HEK293 (cell line): ENCODE measurements around the gene HRAS.

Source experiments
- BCL11A ChIP-seq: fragments of 450-650 bp; formaldehyde crosslinking; IDR thresholded peaks from 2 replicates; pipeline ENCODE4 v1.5.1; 2016; ENCODE audit warnings: low read depth, missing biosample characterization, missing genetic modification characterization
- REPIN1 ChIP-seq: fragments of 450-650 bp; formaldehyde crosslinking; IDR thresholded peaks from 2 replicates; pipeline ENCODE4 v1.5.1; 2017; ENCODE audit warnings: missing biosample characterization, missing genetic modification characterization, low read depth
- SP2 ChIP-seq: fragments of 450-650 bp; formaldehyde crosslinking; IDR thresholded peaks from 2 replicates; pipeline ENCODE4 v1.5.1; 2016; ENCODE audit warnings: missing biosample characterization, missing genetic modification characterization
- YY1 ChIP-seq: fragments of 450-650 bp; formaldehyde crosslinking; IDR thresholded peaks from 2 replicates; pipeline ENCODE4 v1.5.1; 2018; ENCODE audit warnings: missing biosample characterization, missing genetic modification characterization
- ZNF664 ChIP-seq: fragments of 450-650 bp; formaldehyde crosslinking; IDR thresholded peaks from 2 replicates; pipeline ENCODE4 v1.5.1; 2016; ENCODE audit warnings: missing biosample characterization, missing genetic modification characterization
- ZNF670 ChIP-seq: fragments of 450-650 bp; formaldehyde crosslinking; IDR thresholded peaks from 2 replicates; pipeline ENCODE4 v1.5.1; 2016; ENCODE audit warnings: missing biosample characterization, missing genetic modification characterization, low read depth
- ZNF707 ChIP-seq: fragments of 450-650 bp; formaldehyde crosslinking; IDR thresholded peaks from 2 replicates; pipeline ENCODE4 v1.5.1; 2016; ENCODE audit warnings: missing biosample characterization, missing genetic modification characterization
- TF ChIP-seq, protein P1 (sequence below): fragments of 450-650 bp; formaldehyde crosslinking; IDR thresholded peaks from 2 replicates; pipeline ENCODE4 v1.5.1; 2016; ENCODE audit warnings: missing biosample characterization, missing genetic modification characterization
- TF ChIP-seq, protein P2 (sequence below): sonication (generic); formaldehyde crosslinking; IDR thresholded peaks from 2 replicates; pipeline ENCODE4 v1.8.1; 2022; ENCODE audit warnings: mild to moderate bottlenecking, moderate library complexity, missing genetic modification reagents
- TF ChIP-seq, protein P3 (sequence below): fragments of 450-650 bp; formaldehyde crosslinking; IDR thresholded peaks from 2 replicates; pipeline ENCODE4 v1.5.1; 2016; ENCODE audit warnings: missing biosample characterization, missing genetic modification characterization
- TF ChIP-seq, protein P4 (sequence below): fragments of 450-650 bp; formaldehyde crosslinking; IDR thresholded peaks from 2 replicates; pipeline ENCODE4 v1.5.1; 2016; ENCODE audit warnings: missing biosample characterization, missing genetic modification characterization, borderline replicate concordance
- TF ChIP-seq, protein P5 (sequence below): fragments of 450-650 bp; formaldehyde crosslinking; IDR thresholded peaks from 2 replicates; pipeline ENCODE4 v1.5.1; 2016; ENCODE audit warnings: missing biosample characterization, missing genetic modification characterization

DNA sequence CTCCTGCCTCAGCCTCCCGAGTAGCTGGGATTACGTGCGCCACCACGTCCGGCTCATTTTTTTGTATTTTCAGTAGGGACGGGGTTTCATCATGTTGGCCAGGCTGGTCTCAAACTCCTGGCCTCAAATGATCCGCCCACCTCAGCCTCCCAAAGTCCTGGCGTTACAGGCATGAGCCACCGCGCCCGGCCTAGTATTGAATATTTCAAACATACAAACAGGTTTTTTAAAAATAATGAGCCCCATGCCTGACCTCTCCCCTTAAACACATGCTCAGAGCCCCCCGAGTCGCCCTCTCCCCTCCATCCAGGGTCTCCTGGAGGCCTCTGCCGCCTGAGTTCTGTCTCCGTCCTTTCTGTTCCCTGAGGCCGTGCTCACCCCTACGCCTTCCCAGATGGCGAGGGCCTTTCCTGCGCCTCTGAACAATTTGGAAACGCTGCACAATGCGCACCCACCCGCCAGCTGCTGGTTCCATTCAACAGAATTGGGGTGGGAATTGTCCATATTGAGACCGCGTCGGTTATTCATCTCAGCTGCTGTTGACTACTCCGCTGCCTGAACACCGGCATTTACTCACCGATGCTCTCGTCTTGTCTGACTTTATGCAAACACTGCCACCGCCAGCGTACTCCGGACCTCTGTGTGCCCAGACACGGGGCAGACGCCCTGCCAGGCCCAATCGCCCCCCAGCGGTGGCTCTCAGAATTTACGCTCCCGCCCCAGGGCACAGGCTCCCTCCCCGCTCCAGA lies 14.8 kb downstream of the HRAS start:
- TF ChIP-seq ZNF707 (tag by site-specific recombination), result no peak
- TF ChIP-seq, protein P1, sequence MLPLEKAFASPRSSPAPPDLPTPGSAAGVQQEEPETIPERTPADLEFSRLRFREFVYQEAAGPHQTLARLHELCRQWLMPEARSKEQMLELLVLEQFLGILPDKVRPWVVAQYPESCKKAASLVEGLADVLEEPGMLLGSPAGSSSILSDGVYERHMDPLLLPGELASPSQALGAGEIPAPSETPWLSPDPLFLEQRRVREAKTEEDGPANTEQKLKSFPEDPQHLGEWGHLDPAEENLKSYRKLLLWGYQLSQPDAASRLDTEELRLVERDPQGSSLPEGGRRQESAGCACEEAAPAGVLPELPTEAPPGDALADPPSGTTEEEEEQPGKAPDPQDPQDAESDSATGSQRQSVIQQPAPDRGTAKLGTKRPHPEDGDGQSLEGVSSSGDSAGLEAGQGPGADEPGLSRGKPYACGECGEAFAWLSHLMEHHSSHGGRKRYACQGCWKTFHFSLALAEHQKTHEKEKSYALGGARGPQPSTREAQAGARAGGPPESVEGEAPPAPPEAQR (tag by site-specific recombination), result no peak
- TF ChIP-seq, protein P2, sequence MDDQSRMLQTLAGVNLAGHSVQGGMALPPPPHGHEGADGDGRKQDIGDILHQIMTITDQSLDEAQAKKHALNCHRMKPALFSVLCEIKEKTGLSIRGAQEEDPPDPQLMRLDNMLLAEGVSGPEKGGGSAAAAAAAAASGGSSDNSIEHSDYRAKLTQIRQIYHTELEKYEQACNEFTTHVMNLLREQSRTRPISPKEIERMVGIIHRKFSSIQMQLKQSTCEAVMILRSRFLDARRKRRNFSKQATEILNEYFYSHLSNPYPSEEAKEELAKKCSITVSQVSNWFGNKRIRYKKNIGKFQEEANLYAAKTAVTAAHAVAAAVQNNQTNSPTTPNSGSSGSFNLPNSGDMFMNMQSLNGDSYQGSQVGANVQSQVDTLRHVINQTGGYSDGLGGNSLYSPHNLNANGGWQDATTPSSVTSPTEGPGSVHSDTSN (CRISPR knock-in tag), result no peak
- TF ChIP-seq, protein P3, sequence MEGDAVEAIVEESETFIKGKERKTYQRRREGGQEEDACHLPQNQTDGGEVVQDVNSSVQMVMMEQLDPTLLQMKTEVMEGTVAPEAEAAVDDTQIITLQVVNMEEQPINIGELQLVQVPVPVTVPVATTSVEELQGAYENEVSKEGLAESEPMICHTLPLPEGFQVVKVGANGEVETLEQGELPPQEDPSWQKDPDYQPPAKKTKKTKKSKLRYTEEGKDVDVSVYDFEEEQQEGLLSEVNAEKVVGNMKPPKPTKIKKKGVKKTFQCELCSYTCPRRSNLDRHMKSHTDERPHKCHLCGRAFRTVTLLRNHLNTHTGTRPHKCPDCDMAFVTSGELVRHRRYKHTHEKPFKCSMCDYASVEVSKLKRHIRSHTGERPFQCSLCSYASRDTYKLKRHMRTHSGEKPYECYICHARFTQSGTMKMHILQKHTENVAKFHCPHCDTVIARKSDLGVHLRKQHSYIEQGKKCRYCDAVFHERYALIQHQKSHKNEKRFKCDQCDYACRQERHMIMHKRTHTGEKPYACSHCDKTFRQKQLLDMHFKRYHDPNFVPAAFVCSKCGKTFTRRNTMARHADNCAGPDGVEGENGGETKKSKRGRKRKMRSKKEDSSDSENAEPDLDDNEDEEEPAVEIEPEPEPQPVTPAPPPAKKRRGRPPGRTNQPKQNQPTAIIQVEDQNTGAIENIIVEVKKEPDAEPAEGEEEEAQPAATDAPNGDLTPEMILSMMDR (tag by site-specific recombination), result no peak
- TF ChIP-seq ZNF670 (tag by site-specific recombination), result no peak
- no peak for TF ChIP-seq BCL11A (tag by site-specific recombination)
- TF ChIP-seq SP2 (tag by site-specific recombination), result no peak
- TF ChIP-seq ZNF664 (tag by site-specific recombination), result no peak
- TF ChIP-seq REPIN1 (tag by site-specific recombination), result no peak
- TF ChIP-seq, protein P4, sequence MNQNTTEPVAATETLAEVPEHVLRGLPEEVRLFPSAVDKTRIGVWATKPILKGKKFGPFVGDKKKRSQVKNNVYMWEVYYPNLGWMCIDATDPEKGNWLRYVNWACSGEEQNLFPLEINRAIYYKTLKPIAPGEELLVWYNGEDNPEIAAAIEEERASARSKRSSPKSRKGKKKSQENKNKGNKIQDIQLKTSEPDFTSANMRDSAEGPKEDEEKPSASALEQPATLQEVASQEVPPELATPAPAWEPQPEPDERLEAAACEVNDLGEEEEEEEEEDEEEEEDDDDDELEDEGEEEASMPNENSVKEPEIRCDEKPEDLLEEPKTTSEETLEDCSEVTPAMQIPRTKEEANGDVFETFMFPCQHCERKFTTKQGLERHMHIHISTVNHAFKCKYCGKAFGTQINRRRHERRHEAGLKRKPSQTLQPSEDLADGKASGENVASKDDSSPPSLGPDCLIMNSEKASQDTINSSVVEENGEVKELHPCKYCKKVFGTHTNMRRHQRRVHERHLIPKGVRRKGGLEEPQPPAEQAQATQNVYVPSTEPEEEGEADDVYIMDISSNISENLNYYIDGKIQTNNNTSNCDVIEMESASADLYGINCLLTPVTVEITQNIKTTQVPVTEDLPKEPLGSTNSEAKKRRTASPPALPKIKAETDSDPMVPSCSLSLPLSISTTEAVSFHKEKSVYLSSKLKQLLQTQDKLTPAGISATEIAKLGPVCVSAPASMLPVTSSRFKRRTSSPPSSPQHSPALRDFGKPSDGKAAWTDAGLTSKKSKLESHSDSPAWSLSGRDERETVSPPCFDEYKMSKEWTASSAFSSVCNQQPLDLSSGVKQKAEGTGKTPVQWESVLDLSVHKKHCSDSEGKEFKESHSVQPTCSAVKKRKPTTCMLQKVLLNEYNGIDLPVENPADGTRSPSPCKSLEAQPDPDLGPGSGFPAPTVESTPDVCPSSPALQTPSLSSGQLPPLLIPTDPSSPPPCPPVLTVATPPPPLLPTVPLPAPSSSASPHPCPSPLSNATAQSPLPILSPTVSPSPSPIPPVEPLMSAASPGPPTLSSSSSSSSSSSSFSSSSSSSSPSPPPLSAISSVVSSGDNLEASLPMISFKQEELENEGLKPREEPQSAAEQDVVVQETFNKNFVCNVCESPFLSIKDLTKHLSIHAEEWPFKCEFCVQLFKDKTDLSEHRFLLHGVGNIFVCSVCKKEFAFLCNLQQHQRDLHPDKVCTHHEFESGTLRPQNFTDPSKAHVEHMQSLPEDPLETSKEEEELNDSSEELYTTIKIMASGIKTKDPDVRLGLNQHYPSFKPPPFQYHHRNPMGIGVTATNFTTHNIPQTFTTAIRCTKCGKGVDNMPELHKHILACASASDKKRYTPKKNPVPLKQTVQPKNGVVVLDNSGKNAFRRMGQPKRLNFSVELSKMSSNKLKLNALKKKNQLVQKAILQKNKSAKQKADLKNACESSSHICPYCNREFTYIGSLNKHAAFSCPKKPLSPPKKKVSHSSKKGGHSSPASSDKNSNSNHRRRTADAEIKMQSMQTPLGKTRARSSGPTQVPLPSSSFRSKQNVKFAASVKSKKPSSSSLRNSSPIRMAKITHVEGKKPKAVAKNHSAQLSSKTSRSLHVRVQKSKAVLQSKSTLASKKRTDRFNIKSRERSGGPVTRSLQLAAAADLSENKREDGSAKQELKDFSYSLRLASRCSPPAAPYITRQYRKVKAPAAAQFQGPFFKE (tag by site-specific recombination), result no peak
- no peak for TF ChIP-seq YY1 (tag by site-specific recombination)
- TF ChIP-seq, protein P5, sequence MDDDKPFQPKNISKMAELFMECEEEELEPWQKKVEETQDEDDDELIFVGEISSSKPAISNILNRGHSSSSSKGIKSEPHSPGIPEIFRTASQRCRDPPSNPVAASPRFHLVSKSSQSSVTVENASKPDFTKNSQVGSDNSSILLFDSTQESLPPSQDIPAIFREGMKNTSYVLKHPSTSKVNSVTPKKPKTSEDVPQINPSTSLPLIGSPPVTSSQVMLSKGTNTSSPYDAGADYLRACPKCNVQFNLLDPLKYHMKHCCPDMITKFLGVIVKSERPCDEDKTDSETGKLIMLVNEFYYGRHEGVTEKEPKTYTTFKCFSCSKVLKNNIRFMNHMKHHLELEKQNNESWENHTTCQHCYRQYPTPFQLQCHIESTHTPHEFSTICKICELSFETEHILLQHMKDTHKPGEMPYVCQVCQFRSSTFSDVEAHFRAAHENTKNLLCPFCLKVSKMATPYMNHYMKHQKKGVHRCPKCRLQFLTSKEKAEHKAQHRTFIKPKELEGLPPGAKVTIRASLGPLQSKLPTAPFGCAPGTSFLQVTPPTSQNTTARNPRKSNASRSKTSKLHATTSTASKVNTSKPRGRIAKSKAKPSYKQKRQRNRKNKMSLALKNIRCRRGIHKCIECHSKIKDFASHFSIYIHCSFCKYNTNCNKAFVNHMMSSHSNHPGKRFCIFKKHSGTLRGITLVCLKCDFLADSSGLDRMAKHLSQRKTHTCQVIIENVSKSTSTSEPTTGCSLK (tag by site-specific recombination), result no peak
